Effector memory CD4-positive, alpha-beta T cell (primary cell): ENCODE measurements around the gene NDUFB5.

Source experiments
- DNase-seq, 3 donors: peaks; one replicate each; pipeline ENCODE4 v3.0.0-alpha.2; 2020
- H3K27ac ChIP-seq: 2 replicates; pipeline ENCODE4 v1.7.0; 2013; ENCODE audit warnings: mild to moderate bottlenecking, low read length, moderate library complexity; ENCODE audit not compliant: insufficient read depth, poor library complexity, severe bottlenecking
- H3K27me3 ChIP-seq: replicated peaks from 2 replicates; pipeline ENCODE4 v1.7.0; 2013; ENCODE audit warnings: mild to moderate bottlenecking, low read length; ENCODE audit not compliant: insufficient read depth, control insufficient read depth, poor library complexity, severe bottlenecking
- H3K36me3 ChIP-seq: 2 replicates; pipeline ENCODE4 v1.7.0; 2013; ENCODE audit warnings: mild to moderate bottlenecking, low read length, moderate library complexity; ENCODE audit not compliant: control insufficient read depth, insufficient read depth
- H3K4me1 ChIP-seq: 2 replicates; pipeline ENCODE4 v1.7.0; 2013; ENCODE audit warnings: low read length, mild to moderate bottlenecking; ENCODE audit not compliant: control insufficient read depth, insufficient read depth, poor library complexity, severe bottlenecking
- H3K4me3 ChIP-seq: 2 replicates; pipeline ENCODE4 v1.7.0; 2013; ENCODE audit warnings: low read length, low read depth, mild to moderate bottlenecking; ENCODE audit not compliant: insufficient read depth, poor library complexity, severe bottlenecking
- H3K9me3 ChIP-seq: 2 replicates; pipeline ENCODE4 v1.7.0; 2013; ENCODE audit warnings: mild to moderate bottlenecking, low read length, moderate library complexity; ENCODE audit not compliant: control insufficient read depth

NDUFB5 gene

GRCh38 chr3:179591313-179591712 is 13.3 kb upstream of the NDUFB5 start:
- Histone ChIP-seq H3K27ac (no peak overlapping the region), H3K4me1 (no peaks in the 10 kb centered on the region), H3K36me3 (peaks cover 87% of the 10 kb centered on the region), H3K27me3 (no peaks in the 10 kb centered on the region), H3K9me3 (no peaks in the 10 kb centered on the region), H3K4me3 (no peak overlapping the region)
- no peak for DNase-seq

GRCh38 chr3:179599531-179599930 is 5.1 kb upstream of the NDUFB5 start:
- Histone ChIP-seq H3K4me1 (no peaks in the 10 kb centered on the region), H3K36me3 (peaks cover 62% of the 10 kb centered on the region), H3K9me3 (no peaks in the 10 kb centered on the region), H3K27ac (no peak overlapping the region), H3K27me3 (no peaks in the 10 kb centered on the region), H3K4me3 (no peak overlapping the region)
- DNase-seq, result no peak

DNA sequence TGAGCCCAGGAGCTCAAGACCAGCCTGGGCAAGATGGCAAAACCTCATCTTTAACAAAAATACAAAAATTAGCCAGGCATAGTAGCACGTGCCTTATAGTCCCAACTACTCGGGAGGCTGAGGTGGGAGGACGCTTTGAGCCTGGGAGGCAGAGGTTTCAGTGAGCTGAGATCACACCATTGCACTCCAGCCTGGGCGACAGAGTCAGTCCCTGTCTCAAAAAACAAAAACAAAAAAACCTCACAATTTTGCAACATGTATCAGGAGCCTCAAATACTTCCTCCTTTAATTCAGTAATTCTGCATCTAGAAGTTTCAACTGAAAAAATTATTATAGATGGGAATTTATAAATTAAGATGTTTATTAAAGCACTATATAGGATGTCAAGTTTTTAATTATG is 1.3 kb upstream of the NDUFB5 start:
- no peaks in the 10 kb centered on the region for H3K9me3 ChIP-seq
- DNase-seq, result no peak
- peaks cover 29% of the 10 kb centered on the region for H3K36me3 ChIP-seq
- H3K4me1 ChIP-seq, result peaks cover 6% of the 10 kb centered on the region
- H3K27me3 ChIP-seq, result no peaks in the 10 kb centered on the region
- no peak overlapping the region for H3K27ac ChIP-seq
- H3K4me3 ChIP-seq, result peak overlapping the region; percentile 86

GRCh38 chr3:179603831-179604230 is 763 bp upstream of the NDUFB5 start:
- H3K36me3 ChIP-seq, result peaks cover 24% of the 10 kb centered on the region
- H3K27ac ChIP-seq, result peak overlapping the region; percentile 89
- H3K27me3 ChIP-seq, result no peaks in the 10 kb centered on the region
- peak overlapping the region; percentile 86 for H3K4me3 ChIP-seq
- H3K9me3 ChIP-seq, result no peaks in the 10 kb centered on the region
- H3K4me1 ChIP-seq, result peaks cover 11% of the 10 kb centered on the region
- DNase-seq, result no peak

- H3K4me3 ChIP-seq, result no peak overlapping the region
- H3K27ac ChIP-seq, result no peak overlapping the region
- peaks cover 17% of the 10 kb centered on the region for H3K4me1 ChIP-seq
- no peaks in the 10 kb centered on the region for H3K9me3 ChIP-seq
- DNase-seq, result no peak
- H3K27me3 ChIP-seq, result no peaks in the 10 kb centered on the region
- peaks cover 1% of the 10 kb centered on the region for H3K36me3 ChIP-seq
Observed at GRCh38 chr3:179606534-179607085, 2.0 kb downstream of the NDUFB5 start.

DNA sequence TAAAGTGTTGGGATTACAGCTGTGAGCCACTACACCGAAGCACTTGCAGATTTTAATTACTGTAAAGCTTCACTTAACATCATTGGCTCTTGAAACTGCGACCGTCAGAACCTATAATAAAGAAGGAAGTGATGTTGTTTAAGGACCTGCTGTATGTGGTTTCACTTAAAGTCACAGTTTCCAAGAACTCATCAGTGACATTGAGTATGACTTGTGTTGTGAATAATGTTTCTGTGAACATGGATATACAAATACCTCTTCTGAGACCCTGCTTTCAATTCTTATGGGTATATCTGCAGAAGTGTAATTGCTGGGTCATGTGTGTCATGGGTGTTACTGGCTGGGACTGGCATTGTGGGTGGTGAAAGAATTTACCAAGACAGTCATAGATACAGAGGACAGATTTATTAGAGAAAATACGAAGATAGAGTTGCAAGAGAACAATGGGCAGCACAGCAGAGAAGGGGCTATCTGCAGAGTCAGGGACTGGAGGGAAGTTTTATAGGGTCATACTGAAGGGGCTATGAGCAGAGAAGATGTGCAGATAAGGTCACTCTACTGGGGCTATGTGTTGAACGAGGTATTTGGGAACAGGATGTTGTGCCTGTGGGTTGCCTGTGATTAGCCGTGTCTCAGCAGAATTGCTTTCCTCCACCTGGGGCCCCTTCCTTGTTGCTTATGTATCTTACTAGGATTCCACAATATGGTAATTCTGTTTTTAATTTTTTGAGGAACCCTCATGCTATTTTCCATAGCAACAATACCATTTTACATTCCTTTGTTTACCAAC is 4.5 kb downstream of the NDUFB5 start:
- DNase-seq, result no peak
- Histone ChIP-seq H3K9me3 (no peaks in the 10 kb centered on the region), H3K36me3 (no peaks in the 10 kb centered on the region), H3K4me1 (peaks cover 17% of the 10 kb centered on the region), H3K27ac (peak overlapping the region; percentile 25), H3K4me3 (no peak overlapping the region), H3K27me3 (no peaks in the 10 kb centered on the region)

DNA sequence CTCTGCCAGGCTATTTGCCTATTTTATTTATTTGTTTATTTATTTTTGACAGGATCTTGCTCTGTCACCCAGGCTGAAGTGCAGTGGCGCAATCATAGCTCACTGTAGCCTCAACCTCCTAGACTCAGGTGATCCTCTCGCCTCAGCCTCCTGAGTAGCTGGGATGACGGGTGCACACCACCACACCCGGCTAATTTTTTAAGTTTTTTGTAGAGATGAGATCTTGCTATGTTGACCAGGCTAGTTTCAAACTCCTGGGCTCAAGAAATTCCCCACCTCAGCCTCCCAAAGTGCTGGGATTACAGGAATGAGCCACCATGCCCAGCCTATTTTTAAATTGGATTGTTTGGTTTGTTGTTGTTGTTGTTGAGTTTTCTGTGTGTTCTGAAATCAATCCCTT is 5.5 kb downstream of the NDUFB5 start:
- Histone ChIP-seq H3K36me3 (no peaks in the 10 kb centered on the region), H3K9me3 (no peaks in the 10 kb centered on the region), H3K4me3 (no peak overlapping the region), H3K27ac (no peak overlapping the region), H3K27me3 (no peaks in the 10 kb centered on the region), H3K4me1 (peaks cover 15% of the 10 kb centered on the region)
- no peak for DNase-seq

DNA sequence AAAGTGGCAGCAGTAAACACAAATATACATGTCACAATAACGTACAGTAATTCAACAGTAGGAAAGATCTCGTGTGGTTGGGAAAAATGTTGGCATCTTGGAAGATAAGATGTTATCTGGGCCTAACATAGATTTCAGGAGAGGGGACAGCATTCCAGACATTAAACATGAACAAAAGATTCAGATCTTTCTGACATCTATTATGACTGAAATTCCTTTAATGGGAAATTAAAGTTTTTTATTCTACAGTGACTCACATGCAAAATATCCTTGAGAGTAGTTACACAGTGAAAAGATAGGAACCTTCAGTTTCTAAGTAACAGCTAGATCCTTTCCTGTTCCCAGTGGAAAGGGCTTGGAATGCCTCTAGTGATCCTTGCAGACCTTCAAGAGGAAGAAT is 9.2 kb downstream of the NDUFB5 start:
- DNase-seq, result no peak
- H3K9me3 ChIP-seq, result no peaks in the 10 kb centered on the region
- no peaks in the 10 kb centered on the region for H3K27me3 ChIP-seq
- H3K4me3 ChIP-seq, result no peak overlapping the region
- H3K27ac ChIP-seq, result no peak overlapping the region
- peaks cover 6% of the 10 kb centered on the region for H3K4me1 ChIP-seq
- H3K36me3 ChIP-seq, result peaks cover 9% of the 10 kb centered on the region

DNA sequence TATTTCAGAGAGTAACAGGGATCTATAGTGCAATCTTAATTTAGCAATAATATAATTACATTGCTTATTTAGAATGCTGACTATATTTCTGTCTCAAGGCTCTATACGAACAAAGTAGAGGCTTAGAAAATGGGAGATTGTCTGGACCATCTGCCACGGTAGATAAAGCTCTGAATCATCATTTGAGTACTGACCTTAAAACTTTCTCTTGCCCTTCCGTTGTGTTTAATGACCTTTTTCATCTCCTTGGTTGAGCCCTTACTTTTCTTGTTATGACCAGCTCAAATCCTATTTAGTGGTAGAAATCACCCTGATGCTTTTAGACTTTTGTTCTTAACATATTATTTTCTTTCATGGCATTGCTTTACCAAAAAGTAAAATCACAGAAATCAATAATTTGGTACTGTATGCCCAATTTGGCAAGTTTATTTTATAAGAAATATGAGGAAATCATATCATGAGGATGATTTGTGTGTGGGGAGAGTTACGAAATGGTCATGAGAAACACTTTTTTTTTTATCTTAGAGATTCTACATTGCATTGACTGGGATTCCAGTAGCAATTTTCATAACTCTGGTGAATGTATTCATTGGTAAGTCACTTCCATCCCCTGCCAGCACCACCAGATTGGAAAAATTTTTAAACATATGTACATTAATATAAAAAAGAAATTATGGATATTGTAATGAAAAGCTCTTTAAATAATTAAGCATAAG is 11.0 kb downstream of the NDUFB5 start:
- Histone ChIP-seq H3K9me3 (no peaks in the 10 kb centered on the region), H3K27ac (no peak overlapping the region), H3K27me3 (no peaks in the 10 kb centered on the region), H3K4me1 (no peaks in the 10 kb centered on the region), H3K36me3 (peaks cover 12% of the 10 kb centered on the region), H3K4me3 (no peak overlapping the region)
- no peak for DNase-seq

DNA sequence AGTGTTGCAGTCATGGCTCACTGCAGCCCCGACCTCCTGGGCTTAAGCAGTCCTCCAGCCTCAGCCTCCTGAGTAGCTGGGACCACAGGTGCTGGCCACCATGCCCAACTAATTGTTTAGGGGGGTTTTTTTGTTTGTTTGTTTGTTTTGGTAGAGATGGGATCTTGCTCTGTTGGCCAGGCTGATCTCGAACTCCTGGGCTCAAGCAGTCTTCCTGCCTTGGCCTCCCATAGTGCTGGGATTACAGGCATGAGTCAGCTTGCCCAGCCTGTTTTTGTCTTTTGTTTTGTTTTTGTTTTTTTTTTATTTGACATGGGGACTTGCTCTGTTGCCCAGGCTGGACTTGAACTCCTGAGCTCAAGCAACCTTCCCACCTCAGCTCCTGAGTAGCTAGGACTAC is 17.4 kb downstream of the NDUFB5 start:
- Histone ChIP-seq H3K27me3 (no peaks in the 10 kb centered on the region), H3K27ac (no peak overlapping the region), H3K4me3 (no peak overlapping the region), H3K4me1 (no peaks in the 10 kb centered on the region), H3K36me3 (peaks cover 35% of the 10 kb centered on the region), H3K9me3 (no peaks in the 10 kb centered on the region)
- no peak for DNase-seq
